ELF-1 (cell line): ENCODE results near the gene GOLGA6L10.
"Not testable (repeated sequence)": the region's sequence is repeated elsewhere in the genome, so short reads cannot be mapped to it uniquely, and the experiment has no call there.

Source experiments
- DNase-seq: peaks from one replicate; pipeline ENCODE4 v3.0.0-alpha.2; 2016; ENCODE audit warnings: low read depth, low spot score

The GOLGA6L10 gene

DNA sequence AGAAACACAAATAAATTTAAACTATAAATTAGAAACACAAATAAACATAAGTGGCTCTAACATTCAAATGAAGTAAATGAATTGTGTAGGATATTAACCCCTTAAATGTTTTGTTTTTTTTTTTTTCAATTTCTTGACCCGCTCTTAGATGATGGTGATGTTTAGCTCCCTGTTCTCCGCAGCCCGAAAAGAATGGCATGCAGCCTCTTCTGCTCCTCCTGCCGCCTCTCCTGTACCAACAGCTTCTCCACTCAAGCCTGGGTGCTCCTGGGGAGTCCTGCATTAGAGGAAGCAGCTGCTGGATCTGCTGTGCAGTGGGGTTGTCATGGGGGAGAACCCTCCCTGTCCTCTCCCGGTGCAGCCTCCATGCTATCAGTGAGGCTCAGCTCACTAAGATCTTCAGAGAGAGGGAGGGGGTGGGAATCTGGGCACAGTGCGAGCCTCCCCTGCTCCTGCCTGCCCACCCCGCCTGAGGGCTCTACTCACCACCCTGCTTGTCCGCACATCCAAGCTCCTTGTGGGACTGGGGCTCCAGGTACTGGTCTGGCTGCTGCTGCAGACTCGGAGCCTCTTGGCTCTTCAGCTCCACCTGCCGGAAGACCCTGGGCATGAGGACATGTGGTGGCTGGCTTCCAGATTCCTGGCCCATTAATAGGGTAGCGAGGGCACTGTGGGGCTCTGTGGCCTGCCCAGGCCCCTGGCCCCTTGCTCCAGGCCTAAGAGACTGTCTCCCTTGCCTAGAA is 6.5 kb downstream of the GOLGA6L10 start:
- DNase-seq: not testable (repeated sequence)

GRCh38 chr15:82338573-82338972 is 10.7 kb downstream of the GOLGA6L10 start:
- DNase-seq: not testable (repeated sequence)

DNA sequence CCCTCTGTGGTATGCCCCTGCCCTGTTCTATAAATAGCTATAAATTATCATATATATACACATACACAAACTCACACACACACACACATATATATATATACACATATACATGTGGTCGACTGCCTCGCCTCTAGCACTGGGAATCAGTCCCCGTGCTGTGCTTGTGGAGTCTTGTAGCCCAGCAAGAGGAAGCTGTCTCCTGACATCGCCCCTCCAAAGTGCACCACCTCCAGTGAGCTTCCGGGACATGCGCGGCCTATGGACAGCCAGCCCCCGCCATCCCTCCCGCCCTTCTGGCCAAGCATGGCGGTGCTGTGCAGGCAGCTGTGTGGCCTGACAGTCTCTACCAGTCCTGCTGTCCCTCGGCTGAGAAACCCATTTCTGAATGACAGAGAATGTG is 11.2 kb downstream of the GOLGA6L10 start:
- DNase-seq: not testable (repeated sequence)

DNA sequence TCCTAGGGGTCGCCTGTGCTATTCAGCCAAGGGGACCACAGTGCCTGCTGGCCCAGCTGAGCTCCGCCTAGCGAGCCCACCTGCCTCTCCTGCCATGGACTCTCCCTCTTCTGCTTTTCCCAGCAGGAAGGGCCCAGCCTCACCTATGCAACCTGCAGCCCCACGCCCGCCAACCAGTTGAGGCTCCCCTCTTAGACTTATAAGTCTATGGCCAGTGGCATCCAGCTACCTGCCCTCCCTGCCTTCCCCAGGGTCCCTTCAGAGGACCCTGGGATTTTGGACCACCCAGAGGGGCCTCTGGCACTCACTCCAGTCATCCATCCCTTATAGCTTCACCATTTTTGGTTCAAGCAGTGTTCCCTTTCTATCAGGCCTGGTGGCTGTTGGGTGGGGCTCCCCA is 12.2 kb downstream of the GOLGA6L10 start:
- not testable (repeated sequence) for DNase-seq

GRCh38 chr15:82336180-82336647 is 13.1 kb downstream of the GOLGA6L10 start:
- DNase-seq: not testable (repeated sequence)

DNA sequence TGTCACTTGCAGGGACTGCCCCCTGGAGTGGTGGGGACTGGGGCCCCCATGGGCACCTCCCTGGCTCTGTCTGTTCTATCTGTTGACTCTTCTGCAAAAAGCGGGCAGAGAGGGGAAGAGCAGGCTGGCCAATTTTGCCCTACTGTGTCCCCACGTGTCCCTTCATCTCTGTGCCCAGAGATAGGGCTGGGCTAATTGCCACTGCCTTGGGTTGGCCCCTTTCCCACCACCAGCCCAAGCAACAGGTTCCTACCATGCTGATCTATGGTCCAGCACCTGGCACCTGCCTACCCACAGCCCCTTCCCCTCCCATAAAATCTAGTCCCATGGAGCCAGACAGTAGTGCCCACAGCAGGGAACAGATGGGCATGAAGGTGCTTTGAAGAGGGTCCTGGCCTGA is 14.3 kb downstream of the GOLGA6L10 start:
- DNase-seq: not testable (repeated sequence)

DNA sequence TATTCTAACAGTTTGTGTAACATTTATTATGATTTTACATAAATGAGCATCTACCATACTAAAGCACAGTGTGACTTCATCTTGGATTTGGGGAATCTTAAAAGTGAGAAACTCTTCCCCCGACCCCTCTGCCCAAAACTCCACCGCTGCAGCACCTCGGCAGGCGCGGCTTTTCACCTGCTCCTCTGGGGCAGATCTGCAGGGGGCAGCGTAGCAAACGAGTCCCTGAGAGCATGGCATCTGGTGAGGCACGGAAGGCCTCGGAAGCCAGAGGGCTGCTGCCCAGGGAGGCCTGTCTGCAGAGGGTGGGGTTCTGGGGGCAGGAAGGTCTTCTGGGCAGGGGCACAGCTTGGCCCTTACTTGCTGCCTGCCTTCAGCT is 14.7 kb downstream of the GOLGA6L10 start:
- DNase-seq: not testable (repeated sequence)

GRCh38 chr15:82333603-82334553 is 15.4 kb downstream of the GOLGA6L10 start:
- DNase-seq: not testable (repeated sequence)

DNA sequence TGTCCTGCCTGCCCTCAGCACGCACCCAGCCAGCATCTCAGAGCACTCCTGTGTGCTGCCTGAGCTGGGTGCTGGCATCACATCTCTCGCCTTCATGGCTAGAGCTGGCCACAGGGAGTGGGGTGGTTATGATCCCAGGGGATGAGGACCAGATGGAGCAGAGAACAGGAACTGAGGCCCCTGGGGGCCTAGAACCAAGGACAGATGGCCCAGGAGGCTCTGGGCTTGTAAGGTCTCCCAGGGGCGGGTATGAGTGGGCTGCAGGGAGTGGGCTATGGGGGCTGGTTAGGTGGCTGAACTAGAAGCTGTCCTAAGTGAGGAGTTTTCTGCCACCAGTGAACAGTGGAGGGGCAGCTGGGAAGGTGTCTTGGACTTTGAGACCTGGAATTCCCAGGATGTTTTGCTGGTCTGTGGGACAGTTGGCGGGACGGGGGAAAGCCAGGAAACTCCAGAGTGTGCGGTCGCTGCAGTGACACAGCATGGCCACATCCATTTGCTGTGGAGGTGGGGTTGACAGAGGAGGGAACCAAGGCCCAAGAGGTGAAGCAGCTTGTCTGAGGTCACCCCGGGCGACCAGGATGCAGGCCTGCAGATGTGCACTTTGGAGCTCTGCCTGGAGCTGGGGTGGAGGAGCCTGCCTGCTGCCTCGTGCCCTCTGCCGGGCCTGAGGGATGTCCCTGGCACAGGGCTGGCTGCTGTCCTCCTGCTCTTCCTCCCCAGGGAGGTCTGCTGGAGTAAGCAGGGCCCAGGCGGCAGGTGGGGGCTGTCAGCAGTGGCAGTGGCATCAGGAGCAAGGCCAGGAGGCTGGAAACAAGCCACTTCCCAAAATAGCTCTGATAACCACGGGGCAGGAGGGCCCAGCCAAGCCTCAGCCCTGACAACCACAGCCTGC is 16.3 kb downstream of the GOLGA6L10 start:
- not testable (repeated sequence) for DNase-seq

DNA sequence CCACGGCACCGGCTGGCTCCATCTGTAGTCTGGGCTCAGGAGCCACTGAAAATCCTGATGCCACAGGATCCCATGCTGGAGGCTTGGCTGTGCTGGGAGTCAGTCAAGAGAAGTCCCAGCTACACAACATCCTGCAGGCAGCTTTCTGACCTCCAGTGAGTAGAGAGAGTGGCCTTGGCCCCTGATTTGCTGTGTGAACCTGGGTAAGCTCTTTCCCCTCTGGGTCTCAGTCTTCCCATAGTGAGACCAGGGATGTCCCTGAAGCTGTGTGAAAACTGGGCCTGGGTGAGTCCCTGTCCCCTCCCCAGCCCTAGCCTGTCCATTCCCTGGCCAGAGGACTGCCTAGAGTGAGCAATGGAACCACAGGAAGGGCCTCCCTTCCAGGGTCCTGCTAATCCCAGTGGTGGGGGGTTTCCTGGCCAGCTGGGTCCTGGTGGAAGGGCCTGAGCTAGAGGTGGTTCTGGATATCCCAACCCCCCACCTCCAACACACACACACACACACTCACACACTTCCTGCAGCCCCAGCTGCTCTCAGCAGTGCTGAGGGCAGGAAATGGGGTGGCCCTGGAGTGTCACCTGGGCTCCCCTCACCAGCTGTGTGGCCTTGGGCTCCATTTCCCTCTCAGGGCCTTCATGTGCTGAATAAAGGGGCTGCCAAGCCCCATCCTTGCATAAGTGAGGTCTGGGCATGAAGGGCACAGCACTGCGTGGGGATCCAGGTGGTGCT is 17.5 kb downstream of the GOLGA6L10 start:
- not testable (repeated sequence) for DNase-seq

DNA sequence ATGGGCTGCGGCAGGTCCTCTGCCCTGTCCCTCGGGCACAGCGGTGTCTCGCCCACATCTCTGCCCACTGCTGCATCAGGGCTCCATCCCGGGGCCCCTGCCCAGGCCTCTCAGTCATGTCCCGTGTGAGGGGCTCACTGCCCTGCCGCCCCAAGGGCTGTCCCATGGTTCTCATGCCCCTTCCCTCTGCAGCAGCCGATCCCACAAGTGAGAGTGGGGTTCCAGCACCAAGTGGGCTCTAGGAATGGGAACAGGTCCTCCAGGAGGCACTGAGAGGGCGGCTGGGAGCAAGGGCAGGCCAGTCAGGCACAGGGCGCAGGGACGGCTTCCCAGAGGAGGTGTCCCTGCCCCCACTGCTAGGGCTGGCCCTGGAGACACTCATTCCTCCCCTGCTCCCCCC is 18.4 kb downstream of the GOLGA6L10 start:
- DNase-seq: not testable (repeated sequence)

GRCh38 chr15:82329039-82329438 is 20.2 kb downstream of the GOLGA6L10 start:
- DNase-seq: not testable (repeated sequence)

- DNase-seq: not testable (repeated sequence)
These were observed 21.9 kb downstream of the GOLGA6L10 start for GRCh38 chr15:82327372-82327771.

DNA sequence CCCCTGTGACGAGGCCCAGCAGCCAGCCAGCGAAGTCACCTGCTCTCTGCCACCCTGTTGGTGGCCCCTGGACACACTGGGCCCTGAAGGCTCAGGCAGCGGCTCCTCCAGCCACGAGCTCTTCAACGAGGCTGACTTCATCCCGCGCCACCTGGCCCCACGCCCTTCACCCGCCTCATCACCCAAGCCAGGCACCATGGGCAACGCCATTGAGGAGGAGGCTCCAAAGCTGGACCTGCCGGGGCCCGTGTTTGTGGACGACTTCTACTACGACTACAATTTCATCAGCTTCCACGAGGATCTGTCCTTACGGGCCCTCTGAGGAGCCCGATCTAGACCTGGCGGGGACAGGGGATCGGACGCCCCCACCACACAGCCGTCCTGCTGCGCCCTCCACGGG is 22.4 kb downstream of the GOLGA6L10 start:
- not testable (repeated sequence) for DNase-seq

DNA sequence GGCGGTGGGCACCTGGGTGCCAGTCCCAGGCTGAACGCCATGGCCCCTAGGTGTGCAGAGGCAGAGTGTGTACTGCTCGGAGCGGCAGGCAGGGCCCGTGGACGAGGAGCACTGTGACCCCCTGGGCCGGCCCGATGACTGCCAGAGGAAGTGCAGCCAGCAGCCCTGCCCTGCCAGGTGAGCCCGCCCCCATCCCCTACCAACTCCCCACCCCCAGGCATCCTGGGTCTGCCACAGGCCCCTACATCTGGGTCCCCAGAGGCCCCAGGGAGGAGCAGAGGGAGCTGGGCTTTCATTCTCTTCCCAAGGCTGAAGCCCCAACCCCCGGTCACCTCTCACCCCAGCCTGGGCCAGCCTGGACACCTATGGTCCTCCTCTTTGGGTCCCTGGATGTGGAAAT is 23.6 kb downstream of the GOLGA6L10 start:
- DNase-seq: not testable (repeated sequence)

DNA sequence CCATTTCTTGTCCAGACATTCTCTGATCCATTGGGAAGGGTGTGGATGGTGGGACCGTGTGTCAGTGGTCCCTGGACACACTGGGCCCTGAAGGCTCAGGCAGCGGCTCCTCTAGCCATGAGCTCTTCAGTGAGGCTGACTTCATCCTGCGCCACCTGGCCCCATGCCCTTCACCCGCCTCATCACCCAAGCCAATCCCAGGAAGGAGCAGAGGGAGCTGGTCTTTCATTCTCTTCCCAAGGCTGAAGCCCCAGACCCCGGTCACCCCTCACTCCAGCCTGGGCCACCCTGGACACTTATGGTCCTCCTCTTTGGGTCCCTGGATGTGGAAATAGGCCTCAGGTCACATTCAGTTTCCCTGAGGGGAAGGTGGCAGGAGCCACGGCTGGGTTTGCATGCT is 24.4 kb downstream of the GOLGA6L10 start:
- not testable (repeated sequence) for DNase-seq

DNA sequence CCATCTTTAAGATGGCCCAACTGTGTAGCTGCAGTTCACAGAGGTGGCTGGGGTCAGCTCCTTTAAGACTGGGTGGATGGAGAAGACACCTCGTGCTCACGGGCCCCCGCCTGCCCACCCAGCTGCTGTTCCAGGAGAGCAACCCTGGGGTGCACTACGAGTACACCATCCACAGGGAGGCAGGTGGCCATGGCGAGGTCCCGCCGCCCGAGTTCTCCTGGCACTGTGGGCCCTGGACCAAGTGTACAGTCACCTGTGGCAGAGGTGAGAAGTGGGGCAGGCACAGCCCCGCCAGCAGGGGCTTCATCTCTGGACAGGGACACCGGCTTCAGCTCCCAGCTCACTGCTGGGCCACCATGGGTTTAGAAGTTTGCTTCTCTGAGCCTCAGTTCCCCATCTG is 26.8 kb downstream of the GOLGA6L10 start:
- DNase-seq: not testable (repeated sequence)

GRCh38 chr15:82320861-82321260 is 28.4 kb downstream of the GOLGA6L10 start:
- DNase-seq: not testable (repeated sequence)

DNA sequence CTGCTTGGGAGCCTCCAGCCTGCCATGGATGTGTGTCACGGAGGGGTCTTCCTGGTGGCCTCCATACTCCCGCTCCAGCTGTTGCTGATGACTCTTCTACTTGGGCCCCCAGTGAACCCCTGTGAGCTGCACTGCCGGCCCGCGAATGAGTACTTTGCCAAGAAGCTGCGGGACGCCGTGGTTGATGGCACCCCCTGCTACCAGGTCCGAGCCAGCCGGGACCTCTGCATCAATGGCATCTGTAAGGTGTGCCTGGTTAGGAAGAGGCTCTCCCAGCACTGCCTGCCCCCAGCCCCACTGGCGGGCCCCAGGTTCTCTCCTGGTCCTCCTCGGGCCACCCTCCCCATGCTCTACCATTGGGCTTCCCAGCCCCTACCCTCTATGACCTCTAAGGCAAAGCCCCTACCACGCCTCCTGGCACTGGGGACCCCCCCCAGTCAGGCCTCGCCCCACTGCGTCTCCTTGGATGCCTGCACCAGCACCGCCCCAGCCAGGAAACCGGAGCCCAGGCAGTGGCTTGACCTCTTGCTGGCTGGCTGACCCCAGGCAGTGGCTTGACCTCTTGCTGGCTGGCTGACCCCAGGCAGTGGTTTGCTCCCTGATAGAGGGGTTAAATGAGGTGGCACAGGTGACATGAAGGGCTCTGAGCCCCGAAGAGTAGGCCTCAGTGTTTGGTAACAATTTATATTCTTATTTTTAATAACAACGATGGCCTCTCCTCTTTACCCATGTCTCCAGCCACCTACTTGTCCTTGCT is 29.6 kb downstream of the GOLGA6L10 start:
- DNase-seq: not testable (repeated sequence)

DNA sequence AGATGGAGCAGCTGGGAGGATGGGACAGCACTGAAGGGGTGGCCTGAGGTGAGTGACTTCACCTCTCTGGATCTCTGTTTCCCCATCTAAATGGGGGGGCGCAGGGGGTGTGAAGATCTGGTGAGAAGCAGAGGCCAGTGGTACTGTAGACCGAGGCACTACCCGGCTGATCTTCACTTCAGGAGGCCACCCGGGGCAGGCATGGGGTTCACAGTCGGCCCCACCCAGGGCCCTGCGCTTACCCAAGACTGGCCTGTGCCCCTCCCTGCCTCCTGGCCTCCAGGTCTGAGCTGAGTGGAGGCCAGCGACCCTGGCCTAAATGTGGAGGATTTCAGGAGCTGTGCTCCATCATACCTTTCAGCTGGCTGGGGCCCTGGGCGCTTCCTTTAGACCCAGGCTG is 31.0 kb downstream of the GOLGA6L10 start:
- not testable (repeated sequence) for DNase-seq
